HEK293 (cell line): ENCODE results near the gene PLCL1.

Experiments
- MYNN ChIP-seq: fragments of 450-650 bp; formaldehyde crosslinking; IDR thresholded peaks from 2 replicates; pipeline ENCODE4 v1.5.1; 2016; ENCODE audit warnings: missing biosample characterization, missing genetic modification characterization, borderline replicate concordance
- SETDB1 ChIP-seq: IDR thresholded peaks from one replicate; pipeline ENCODE4 v1.6.1; 2017; ENCODE audit warnings: mild to moderate bottlenecking, low read length, moderate library complexity, mixed read lengths; ENCODE audit not compliant: insufficient read length
- YY1 ChIP-seq: fragments of 450-650 bp; formaldehyde crosslinking; IDR thresholded peaks from 2 replicates; pipeline ENCODE4 v1.5.1; 2018; ENCODE audit warnings: missing biosample characterization, missing genetic modification characterization
- ZBTB8A ChIP-seq: fragments of 450-650 bp; formaldehyde crosslinking; IDR thresholded peaks from 2 replicates; pipeline ENCODE4 v1.5.1; 2016; ENCODE audit warnings: missing biosample characterization, missing genetic modification characterization
- ZNF24 ChIP-seq: fragments of 450-650 bp; formaldehyde crosslinking; IDR thresholded peaks from 2 replicates; pipeline ENCODE4 v1.5.1; 2016; ENCODE audit warnings: missing biosample characterization, missing genetic modification characterization
- ZNF416 ChIP-seq: fragments of 450-650 bp; formaldehyde crosslinking; IDR thresholded peaks from 2 replicates; pipeline ENCODE4 v1.5.1; 2016; ENCODE audit warnings: missing biosample characterization, missing genetic modification characterization
- ZNF629 ChIP-seq: fragments of 450-650 bp; formaldehyde crosslinking; IDR thresholded peaks from 2 replicates; pipeline ENCODE4 v1.5.1; 2017; ENCODE audit warnings: missing biosample characterization, missing genetic modification characterization
- ZNF777 ChIP-seq: fragments of 450-650 bp; formaldehyde crosslinking; IDR thresholded peaks from 2 replicates; pipeline ENCODE4 v1.5.1; 2017; ENCODE audit warnings: missing biosample characterization, missing genetic modification characterization, borderline replicate concordance
- ZNF830 ChIP-seq: fragments of 450-650 bp; IDR thresholded peaks from 2 replicates; pipeline ENCODE4 v1.5.0; 2018; ENCODE audit warnings: missing biosample characterization, missing genetic modification characterization, low read depth, mild to moderate bottlenecking, moderate library complexity
- TF ChIP-seq, protein P1 (sequence below): fragments of 450-650 bp; formaldehyde crosslinking; IDR thresholded peaks from 2 replicates; pipeline ENCODE4 v1.5.1; 2016; ENCODE audit warnings: missing biosample characterization, missing genetic modification characterization, low read depth
- TF ChIP-seq, protein P2 (sequence below): fragments of 450-650 bp; formaldehyde crosslinking; IDR thresholded peaks from 2 replicates; pipeline ENCODE4 v1.5.1; 2016; ENCODE audit warnings: missing biosample characterization, missing genetic modification characterization
- TF ChIP-seq, protein P3 (sequence below): fragments of 450-650 bp; formaldehyde crosslinking; IDR thresholded peaks from 2 replicates; pipeline ENCODE4 v1.5.1; 2016; ENCODE audit warnings: missing biosample characterization, missing genetic modification characterization
- TF ChIP-seq, protein P4 (sequence below): fragments of 450-650 bp; formaldehyde crosslinking; IDR thresholded peaks from 2 replicates; pipeline ENCODE4 v1.5.1; 2016; ENCODE audit warnings: missing biosample characterization, missing genetic modification characterization

DNA sequence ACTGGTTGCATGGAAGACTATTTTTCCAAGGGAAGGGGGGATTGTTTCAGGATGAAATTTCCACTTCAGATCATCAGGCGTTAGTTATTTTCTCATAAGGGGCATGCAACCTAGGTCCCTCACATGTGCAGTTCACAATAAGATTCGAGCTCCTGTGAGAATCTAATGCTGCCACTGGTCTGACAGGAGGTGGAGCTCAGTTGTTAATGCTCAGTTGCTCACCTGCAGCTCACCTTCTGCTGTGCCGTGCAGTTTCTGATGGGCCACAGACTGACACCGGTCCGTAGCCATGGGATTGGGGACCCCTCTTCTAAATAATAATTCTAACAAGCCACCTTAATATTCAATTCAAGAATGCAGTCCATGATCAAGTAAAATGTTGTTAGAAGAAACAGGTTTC lies 34.9 kb downstream of the PLCL1 start:
- TF ChIP-seq ZNF777 (tag by site-specific recombination) (no peak), SETDB1 (no peak), ZNF830 (tag by site-specific recombination) (no peak), MYNN (tag by site-specific recombination) (no peak), ZNF24 (tag by site-specific recombination) (no peak), ZNF629 (no peak), ZNF416 (tag by site-specific recombination) (no peak), ZBTB8A (tag by site-specific recombination) (no peak), YY1 (tag by site-specific recombination) (no peak)
- TF ChIP-seq, protein P1, sequence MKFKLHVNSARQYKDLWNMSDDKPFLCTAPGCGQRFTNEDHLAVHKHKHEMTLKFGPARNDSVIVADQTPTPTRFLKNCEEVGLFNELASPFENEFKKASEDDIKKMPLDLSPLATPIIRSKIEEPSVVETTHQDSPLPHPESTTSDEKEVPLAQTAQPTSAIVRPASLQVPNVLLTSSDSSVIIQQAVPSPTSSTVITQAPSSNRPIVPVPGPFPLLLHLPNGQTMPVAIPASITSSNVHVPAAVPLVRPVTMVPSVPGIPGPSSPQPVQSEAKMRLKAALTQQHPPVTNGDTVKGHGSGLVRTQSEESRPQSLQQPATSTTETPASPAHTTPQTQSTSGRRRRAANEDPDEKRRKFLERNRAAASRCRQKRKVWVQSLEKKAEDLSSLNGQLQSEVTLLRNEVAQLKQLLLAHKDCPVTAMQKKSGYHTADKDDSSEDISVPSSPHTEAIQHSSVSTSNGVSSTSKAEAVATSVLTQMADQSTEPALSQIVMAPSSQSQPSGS (tag by site-specific recombination) = no peak
- TF ChIP-seq, protein P2, sequence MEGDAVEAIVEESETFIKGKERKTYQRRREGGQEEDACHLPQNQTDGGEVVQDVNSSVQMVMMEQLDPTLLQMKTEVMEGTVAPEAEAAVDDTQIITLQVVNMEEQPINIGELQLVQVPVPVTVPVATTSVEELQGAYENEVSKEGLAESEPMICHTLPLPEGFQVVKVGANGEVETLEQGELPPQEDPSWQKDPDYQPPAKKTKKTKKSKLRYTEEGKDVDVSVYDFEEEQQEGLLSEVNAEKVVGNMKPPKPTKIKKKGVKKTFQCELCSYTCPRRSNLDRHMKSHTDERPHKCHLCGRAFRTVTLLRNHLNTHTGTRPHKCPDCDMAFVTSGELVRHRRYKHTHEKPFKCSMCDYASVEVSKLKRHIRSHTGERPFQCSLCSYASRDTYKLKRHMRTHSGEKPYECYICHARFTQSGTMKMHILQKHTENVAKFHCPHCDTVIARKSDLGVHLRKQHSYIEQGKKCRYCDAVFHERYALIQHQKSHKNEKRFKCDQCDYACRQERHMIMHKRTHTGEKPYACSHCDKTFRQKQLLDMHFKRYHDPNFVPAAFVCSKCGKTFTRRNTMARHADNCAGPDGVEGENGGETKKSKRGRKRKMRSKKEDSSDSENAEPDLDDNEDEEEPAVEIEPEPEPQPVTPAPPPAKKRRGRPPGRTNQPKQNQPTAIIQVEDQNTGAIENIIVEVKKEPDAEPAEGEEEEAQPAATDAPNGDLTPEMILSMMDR (tag by site-specific recombination) = no peak
- TF ChIP-seq, protein P3, sequence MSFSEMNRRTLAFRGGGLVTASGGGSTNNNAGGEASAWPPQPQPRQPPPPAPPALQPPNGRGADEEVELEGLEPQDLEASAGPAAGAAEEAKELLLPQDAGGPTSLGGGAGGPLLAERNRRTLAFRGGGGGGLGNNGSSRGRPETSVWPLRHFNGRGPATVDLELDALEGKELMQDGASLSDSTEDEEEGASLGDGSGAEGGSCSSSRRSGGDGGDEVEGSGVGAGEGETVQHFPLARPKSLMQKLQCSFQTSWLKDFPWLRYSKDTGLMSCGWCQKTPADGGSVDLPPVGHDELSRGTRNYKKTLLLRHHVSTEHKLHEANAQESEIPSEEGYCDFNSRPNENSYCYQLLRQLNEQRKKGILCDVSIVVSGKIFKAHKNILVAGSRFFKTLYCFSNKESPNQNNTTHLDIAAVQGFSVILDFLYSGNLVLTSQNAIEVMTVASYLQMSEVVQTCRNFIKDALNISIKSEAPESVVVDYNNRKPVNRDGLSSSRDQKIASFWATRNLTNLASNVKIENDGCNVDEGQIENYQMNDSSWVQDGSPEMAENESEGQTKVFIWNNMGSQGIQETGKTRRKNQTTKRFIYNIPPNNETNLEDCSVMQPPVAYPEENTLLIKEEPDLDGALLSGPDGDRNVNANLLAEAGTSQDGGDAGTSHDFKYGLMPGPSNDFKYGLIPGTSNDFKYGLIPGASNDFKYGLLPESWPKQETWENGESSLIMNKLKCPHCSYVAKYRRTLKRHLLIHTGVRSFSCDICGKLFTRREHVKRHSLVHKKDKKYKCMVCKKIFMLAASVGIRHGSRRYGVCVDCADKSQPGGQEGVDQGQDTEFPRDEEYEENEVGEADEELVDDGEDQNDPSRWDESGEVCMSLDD (tag by site-specific recombination) = no peak
- TF ChIP-seq, protein P4, sequence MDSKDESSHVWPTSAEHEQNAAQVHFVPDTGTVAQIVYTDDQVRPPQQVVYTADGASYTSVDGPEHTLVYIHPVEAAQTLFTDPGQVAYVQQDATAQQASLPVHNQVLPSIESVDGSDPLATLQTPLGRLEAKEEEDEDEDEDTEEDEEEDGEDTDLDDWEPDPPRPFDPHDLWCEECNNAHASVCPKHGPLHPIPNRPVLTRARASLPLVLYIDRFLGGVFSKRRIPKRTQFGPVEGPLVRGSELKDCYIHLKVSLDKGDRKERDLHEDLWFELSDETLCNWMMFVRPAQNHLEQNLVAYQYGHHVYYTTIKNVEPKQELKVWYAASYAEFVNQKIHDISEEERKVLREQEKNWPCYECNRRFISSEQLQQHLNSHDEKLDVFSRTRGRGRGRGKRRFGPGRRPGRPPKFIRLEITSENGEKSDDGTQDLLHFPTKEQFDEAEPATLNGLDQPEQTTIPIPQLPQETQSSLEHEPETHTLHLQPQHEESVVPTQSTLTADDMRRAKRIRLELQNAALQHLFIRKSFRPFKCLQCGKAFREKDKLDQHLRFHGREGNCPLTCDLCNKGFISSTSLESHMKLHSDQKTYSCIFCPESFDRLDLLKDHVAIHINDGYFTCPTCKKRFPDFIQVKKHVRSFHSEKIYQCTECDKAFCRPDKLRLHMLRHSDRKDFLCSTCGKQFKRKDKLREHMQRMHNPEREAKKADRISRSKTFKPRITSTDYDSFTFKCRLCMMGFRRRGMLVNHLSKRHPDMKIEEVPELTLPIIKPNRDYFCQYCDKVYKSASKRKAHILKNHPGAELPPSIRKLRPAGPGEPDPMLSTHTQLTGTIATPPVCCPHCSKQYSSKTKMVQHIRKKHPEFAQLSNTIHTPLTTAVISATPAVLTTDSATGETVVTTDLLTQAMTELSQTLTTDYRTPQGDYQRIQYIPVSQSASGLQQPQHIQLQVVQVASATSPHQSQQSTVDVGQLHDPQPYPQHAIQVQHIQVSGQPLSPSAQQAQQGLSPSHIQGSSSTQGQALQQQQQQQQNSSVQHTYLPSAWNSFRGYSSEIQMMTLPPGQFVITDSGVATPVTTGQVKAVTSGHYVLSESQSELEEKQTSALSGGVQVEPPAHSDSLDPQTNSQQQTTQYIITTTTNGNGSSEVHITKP = no peak
